ENCODE results near the gene KRTAP10-12.

Gene KRTAP10-12

DNA sequence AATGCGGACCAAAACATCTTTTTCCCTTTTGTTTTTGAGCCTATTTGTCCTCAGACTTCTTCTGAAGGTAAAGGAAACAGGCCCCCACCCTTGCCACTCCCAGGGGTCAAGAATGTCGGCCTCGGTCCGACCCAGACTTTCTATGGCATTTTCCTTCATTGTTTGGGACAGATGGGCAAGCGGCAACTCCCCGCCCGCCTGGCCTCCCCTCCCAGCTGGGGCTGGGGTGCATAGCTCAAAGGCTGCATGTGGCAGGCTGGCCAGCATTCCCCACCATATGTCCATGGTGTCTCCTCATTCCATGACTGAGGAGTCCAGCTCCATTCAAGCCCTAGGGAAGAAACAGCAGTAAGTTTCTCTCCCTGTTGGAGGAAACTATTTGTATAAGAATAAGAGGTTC is 43.8 kb downstream of the KRTAP10-12 start:
- H3K9ac ChIP-seq (ENCODE audit: low read length): no peak overlapping the region
- H2AFZ ChIP-seq (ENCODE audit: low read depth, low read length): no peak overlapping the region
- no peak overlapping the region for H3K4me2 ChIP-seq (ENCODE audit: low read length)
- H3K27me3 ChIP-seq (ENCODE audit: low read depth, low read length): no peaks in the 10 kb centered on the region
- H3K9me3 ChIP-seq (ENCODE audit: insufficient read depth, low read length): no peaks in the 10 kb centered on the region
- H3K27ac ChIP-seq (ENCODE audit: low read length): no peak overlapping the region
- H3K36me3 ChIP-seq (replicated peaks; ENCODE audit: low read depth, low read length): no peaks in the 10 kb centered on the region
- H3K79me2 ChIP-seq (ENCODE audit: low read length): no peaks in the 10 kb centered on the region
- no peaks in the 10 kb centered on the region for H3K4me1 ChIP-seq (ENCODE audit: low read length)
- TF ChIP-seq EZH2phosphoT487 (IDR thresholded peaks at IDR 0.05; ENCODE audit: low read depth) (no peak), CTCF (IDR thresholded peaks at IDR 0.05; ENCODE audit: low read depth, low read length) (no peak)
- no peak overlapping the region for H3K4me3 ChIP-seq (ENCODE audit: low read length)
- H4K20me1 ChIP-seq (ENCODE audit: insufficient read depth, low read length): no peaks in the 10 kb centered on the region

DNA sequence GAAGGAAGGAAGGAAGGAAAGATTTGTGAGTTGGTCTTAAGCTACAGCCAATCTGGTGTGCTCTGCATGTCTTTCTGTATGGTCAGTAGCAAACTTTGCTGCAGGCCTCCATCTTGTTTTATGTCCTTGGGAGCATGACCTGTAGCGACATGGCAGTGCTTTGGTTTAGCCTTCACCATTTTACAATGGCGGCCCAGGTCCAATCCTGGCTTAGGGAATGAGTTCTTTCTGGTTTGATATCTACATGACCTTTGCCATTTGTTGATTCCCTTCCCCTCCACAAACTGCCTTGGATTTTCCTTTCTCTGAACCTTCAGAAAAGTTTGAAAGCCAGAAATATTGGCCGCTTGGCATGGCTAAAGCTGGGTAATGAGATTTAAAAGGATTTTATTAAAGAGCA is 44.9 kb downstream of the KRTAP10-12 start:
- H4K20me1 ChIP-seq (ENCODE audit: insufficient read depth, low read length): no peaks in the 10 kb centered on the region
- TF ChIP-seq EZH2phosphoT487 (IDR thresholded peaks at IDR 0.05; ENCODE audit: low read depth) (no peak), CTCF (IDR thresholded peaks at IDR 0.05; ENCODE audit: low read depth, low read length) (no peak)
- H3K27ac ChIP-seq (ENCODE audit: low read length): no peak overlapping the region
- no peaks in the 10 kb centered on the region for H3K9me3 ChIP-seq (ENCODE audit: insufficient read depth, low read length)
- H3K4me2 ChIP-seq (ENCODE audit: low read length): no peak overlapping the region
- no peak overlapping the region for H3K4me3 ChIP-seq (ENCODE audit: low read length)
- H2AFZ ChIP-seq (ENCODE audit: low read depth, low read length): no peak overlapping the region
- H3K27me3 ChIP-seq (ENCODE audit: low read depth, low read length): no peaks in the 10 kb centered on the region
- H3K4me1 ChIP-seq (ENCODE audit: low read length): no peaks in the 10 kb centered on the region
- no peaks in the 10 kb centered on the region for H3K36me3 ChIP-seq (replicated peaks; ENCODE audit: low read depth, low read length)
- no peaks in the 10 kb centered on the region for H3K79me2 ChIP-seq (ENCODE audit: low read length)
- no peak overlapping the region for H3K9ac ChIP-seq (ENCODE audit: low read length)

- H3K4me2 ChIP-seq (ENCODE audit: low read length): no peak overlapping the region
- TF ChIP-seq EZH2phosphoT487 (IDR thresholded peaks at IDR 0.05; ENCODE audit: low read depth) (no peak), CTCF (IDR thresholded peaks at IDR 0.05; ENCODE audit: low read depth, low read length) (peak; percentile 40; the same call in 1 of the 2 replicates)
- no peak overlapping the region for H3K9ac ChIP-seq (ENCODE audit: low read length)
- H4K20me1 ChIP-seq (ENCODE audit: insufficient read depth, low read length): no peaks in the 10 kb centered on the region
- H3K36me3 ChIP-seq (replicated peaks; ENCODE audit: low read depth, low read length): no peaks in the 10 kb centered on the region
- no peak overlapping the region for H3K27ac ChIP-seq (ENCODE audit: low read length)
- H3K79me2 ChIP-seq (ENCODE audit: low read length): no peaks in the 10 kb centered on the region
- H3K4me1 ChIP-seq (ENCODE audit: low read length): no peaks in the 10 kb centered on the region
- H3K27me3 ChIP-seq (ENCODE audit: low read depth, low read length): no peaks in the 10 kb centered on the region
- no peak overlapping the region for H3K4me3 ChIP-seq (ENCODE audit: low read length)
- no peak overlapping the region for H2AFZ ChIP-seq (ENCODE audit: low read depth, low read length)
- no peaks in the 10 kb centered on the region for H3K9me3 ChIP-seq (ENCODE audit: insufficient read depth, low read length)
Measured at GRCh38 chr21:44742418-44743153, 45.6 kb downstream of the KRTAP10-12 start.
